SK-N-SH (cell line): ENCODE measurements around the gene PTPRJ. TPM values are rescaled to one million over a fixed set of nuclear protein-coding genes. Genes with fewer than 3 reads are reported as not detected.

Experiments used
- CTCF ChIA-PET: fragments of 300-600, 350-600 bp; formaldehyde crosslinking; extraction: SDS; loops from one replicate; lab custom pipeline; 2021; lab: Yijun Ruan, JAX
- POLR2A ChIA-PET: fragments of 350-600 bp; sonication (Branson Sonifier 250); formaldehyde crosslinking; extraction: SDS; loops from one replicate; lab custom pipeline; 2020; ENCODE audit warnings: antibody characterized with exemption, inconsistent platforms; lab: Yijun Ruan, JAX
- DNase-seq: peaks from one replicate; pipeline ENCODE4 v3.0.0; 2012
- H2AFZ ChIP-seq: fragments of 200-600 bp; sonication (generic); 2 replicates; pipeline ENCODE4 v1.8.1; 2016; ENCODE audit warnings: antibody characterized with exemption, mild to moderate bottlenecking, low read depth
- H3F3A ChIP-seq: fragments of 200-600 bp; sonication (generic); replicated peaks from 2 replicates; pipeline ENCODE3; 2016; ENCODE audit warnings: antibody characterized with exemption, mild to moderate bottlenecking; ENCODE audit not compliant: insufficient read depth
- H3K27ac ChIP-seq, 2 experiments: fragments of 200-500 bp in 1 of 2; fragments of 200-600 bp in 1 of 2; sonication (Bioruptor generic) in 1 of 2; sonication (generic), shearing (Covaris generic) in 1 of 2; 2 replicates each; pipeline versions ENCODE4 v1.5.1 to v1.6.1; 2014 to 2016; ENCODE audit warnings: low read depth in 2 of 2, inconsistent platforms in 1 of 2, low read length in 1 of 2, mild to moderate bottlenecking in 1 of 2, mixed read lengths in 1 of 2
- H3K27me3 ChIP-seq: fragments of 200-600 bp; sonication (generic), shearing (Covaris generic); 2 replicates; pipeline ENCODE4 v1.6.1; 2016; ENCODE audit warnings: mixed run types; ENCODE audit not compliant: insufficient read depth
- H3K36me3 ChIP-seq, 2 experiments: fragments of 200-500 bp in 1 of 2; fragments of 200-600 bp in 1 of 2; sonication (Bioruptor generic) in 1 of 2; sonication (generic) in 1 of 2; replicated peaks in 1 of 2; 2 replicates each; pipeline versions ENCODE3 to v1.5.1; 2014 to 2016; ENCODE audit warnings: low read length in 1 of 2, mild to moderate bottlenecking in 1 of 2; ENCODE audit not compliant: insufficient read depth in 2 of 2, control insufficient read depth in 1 of 2
- H3K4me1 ChIP-seq, 2 experiments: fragments of 200-500 bp in 1 of 2; fragments of 200-600 bp in 1 of 2; sonication (Bioruptor generic) in 1 of 2; sonication (generic), shearing (Covaris generic) in 1 of 2; 2 replicates each; pipeline versions ENCODE4 v1.5.1 to v1.6.1; 2014 to 2016; ENCODE audit warnings: low read depth in 1 of 2, low read length in 1 of 2, mixed run types in 1 of 2; ENCODE audit not compliant: insufficient read depth in 2 of 2, control insufficient read depth in 1 of 2
- H3K4me2 ChIP-seq: fragments of 200-600 bp; sonication (generic), shearing (Covaris generic); 2 replicates; pipeline ENCODE4 v1.6.1; 2017; ENCODE audit warnings: mixed run types
- H3K4me3 ChIP-seq, 2 experiments: fragments of 200-500 bp in 1 of 2; fragments of 200-600 bp in 1 of 2; sonication (Bioruptor generic) in 1 of 2; sonication (generic), shearing (Covaris generic) in 1 of 2; 2 replicates each; pipeline versions ENCODE4 v1.5.1 to v1.8.1; 2014 to 2016; ENCODE audit warnings: low read depth in 2 of 2, inconsistent platforms in 1 of 2, low read length in 1 of 2, mild to moderate bottlenecking in 1 of 2, mixed read lengths in 1 of 2, moderate library complexity in 1 of 2
- H3K79me2 ChIP-seq: fragments of 200-600 bp; sonication (generic); 2 replicates; pipeline ENCODE4 v1.8.1; 2017; ENCODE audit warnings: mild to moderate bottlenecking; ENCODE audit not compliant: insufficient read depth
- H3K9ac ChIP-seq: fragments of 200-600 bp; sonication (generic); 2 replicates; pipeline ENCODE4 v1.6.1; 2017; ENCODE audit warnings: mixed run types
- H3K9me2 ChIP-seq: fragments of 200-600 bp; sonication (generic); 2 replicates; pipeline ENCODE4 v1.6.1; 2017; ENCODE audit warnings: mixed run types
- H3K9me3 ChIP-seq: fragments of 200-600 bp; sonication (generic); 2 replicates; pipeline ENCODE4 v1.6.1; 2017; ENCODE audit warnings: mixed run types, mild to moderate bottlenecking, moderate library complexity
- H4K20me1 ChIP-seq: fragments of 200-600 bp; sonication (generic); 2 replicates; pipeline ENCODE4 v1.6.1; 2017; ENCODE audit warnings: mild to moderate bottlenecking, mixed run types; ENCODE audit not compliant: insufficient read depth
- CTCF ChIP-seq: fragments of 200-600 bp; sonication (generic); IDR thresholded peaks from 2 replicates; pipeline ENCODE4 v1.6.1; 2017; ENCODE audit warnings: antibody characterized with exemption, mild to moderate bottlenecking, moderate library complexity
- EZH2phosphoT487 ChIP-seq: fragments of 200-600 bp; sonication (generic); IDR thresholded peaks from 2 replicates; pipeline ENCODE4 v1.6.1; 2017; ENCODE audit warnings: low read depth, mixed run types, mild to moderate bottlenecking, antibody characterized with exemption, moderate library complexity, borderline replicate concordance
- JUND ChIP-seq: IDR thresholded peaks from 2 replicates; pipeline ENCODE4 v1.4.0; 2012
- MAX ChIP-seq: IDR thresholded peaks from 2 replicates; pipeline ENCODE4 v1.4.0; 2012; ENCODE audit warnings: low read depth
- MXI1 ChIP-seq: IDR thresholded peaks from 2 replicates; pipeline ENCODE4 v1.6.1; 2012; ENCODE audit warnings: mild to moderate bottlenecking, low read depth, low read length, improper control_type of control experiment
- NFIC ChIP-seq: IDR thresholded peaks from 2 replicates; pipeline ENCODE4 v1.4.0; 2012; ENCODE audit warnings: borderline replicate concordance
- PBX3 ChIP-seq: IDR thresholded peaks from 2 replicates; pipeline ENCODE4; 2012
- RAD21 ChIP-seq: IDR thresholded peaks from 2 replicates; pipeline ENCODE4 v1.6.1; 2012; ENCODE audit warnings: mild to moderate bottlenecking, low read length
- RCOR1 ChIP-seq: fragments of 150-350 bp; IDR thresholded peaks from 2 replicates; pipeline ENCODE4 v1.6.1; 2017; ENCODE audit warnings: antibody characterized with exemption, low read length
- TAF1 ChIP-seq: IDR thresholded peaks from 2 replicates; pipeline ENCODE4 v1.6.1; 2012; ENCODE audit warnings: low read depth, mild to moderate bottlenecking, low read length, moderate library complexity, borderline replicate concordance
- WGBS: methylation state at CpG from one replicate; pipeline ENCODE4 v1.1.6; 2017; ENCODE audit warnings: low lambda C conversion rate; 5-methylcytosine and 5-hydroxymethylcytosine counted together
- polyA plus RNA-seq, 3 experiments: library from polyadenylated mRNA; depleted of rRNA; stranded (reverse); fragments of >200 nt; gene quantifications; 2 replicates each; pipeline ENCODE4 v1.2.3, GENCODE V29; 2012

The PTPRJ gene
- polyA plus RNA-seq, 1 of the 3 experiments (the other 2 are of a cell fraction), result 4.5 TPM

DNA sequence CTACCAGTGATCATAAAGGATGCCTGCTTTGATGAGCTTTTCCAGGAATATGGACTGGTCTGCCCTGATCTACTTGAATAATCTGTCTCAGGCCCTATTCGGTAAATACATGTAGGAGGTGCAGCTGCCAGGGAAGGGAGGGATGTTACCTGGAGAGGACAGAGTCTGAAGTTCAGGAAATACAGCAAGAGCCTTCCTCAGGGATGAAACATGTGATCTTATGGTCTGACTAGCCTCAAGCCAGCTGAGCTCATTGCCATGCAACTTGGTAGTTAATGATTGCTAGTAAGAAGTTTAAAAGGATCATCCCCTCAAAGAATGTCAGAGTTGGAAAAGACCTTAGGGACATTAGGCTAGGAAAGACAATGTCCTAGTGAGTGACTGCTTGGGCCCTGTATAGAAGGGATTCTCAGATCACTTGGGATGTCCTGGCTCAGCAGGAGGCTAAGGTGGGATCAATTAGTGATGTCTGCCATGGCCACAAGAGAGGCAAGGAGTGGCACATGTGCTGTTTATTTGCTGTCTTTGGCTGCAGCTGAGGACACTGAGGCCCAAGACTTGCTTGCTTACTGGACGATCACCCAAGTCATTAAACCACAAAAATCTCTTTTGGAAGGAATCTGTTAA, 18.5 kb downstream of the PTPRJ start:
- TF ChIP-seq TAF1, result no peak
- no peak for TF ChIP-seq JUND
- TF ChIP-seq RAD21, result no peak
- no peak for TF ChIP-seq EZH2phosphoT487
- no peak for TF ChIP-seq RCOR1
- TF ChIP-seq NFIC, result no peak
- no peak for TF ChIP-seq PBX3
- Histone ChIP-seq H3K79me2 (peaks cover 92% of the 10 kb centered on the region), H3K9me2 (no peaks in the 10 kb centered on the region), H3K27me3 (no peaks in the 10 kb centered on the region), H3K4me3 (no peak overlapping the region), H3K9ac (no peak overlapping the region), H3F3A (peaks cover 18% of the 10 kb centered on the region), H3K4me2 (no peak overlapping the region), H3K9me3 (no peaks in the 10 kb centered on the region), H3K27ac (no peak overlapping the region), H2AFZ (no peak overlapping the region), H3K36me3 (no peaks in the 10 kb centered on the region), H3K4me1 (peaks cover 2 to 17% of the 10 kb centered on the region in 2 experiments; a peak in 2 of 4 replicates), H4K20me1 (no peaks in the 10 kb centered on the region)
- ChIA-PET CTCF (interaction anchor here (1.6 kb wide), 1 partner anchor 64 kb away, joined by 4 read pairs; no protein-coding TSS in a partner anchor), POLR2A (no interaction called here)
- 55% methylated on average over 2 of the region's 2 CpGs for WGBS
- no peak for DNase-seq

- no peaks in the 10 kb centered on the region for H4K20me1 ChIP-seq
- H3K27me3 ChIP-seq, result no peaks in the 10 kb centered on the region
- no peak overlapping the region for H3K4me2 ChIP-seq
- H3F3A ChIP-seq, result peaks cover 10% of the 10 kb centered on the region
- H2AFZ ChIP-seq, result no peak overlapping the region
- H3K9ac ChIP-seq, result no peak overlapping the region
- peaks cover 2 to 32% of the 10 kb centered on the region in 2 experiments; a peak in 2 of 4 replicates for H3K4me1 ChIP-seq
- DNase-seq, result no peak
- TF ChIP-seq MXI1 (no peak), CTCF (no peak), EZH2phosphoT487 (no peak), MAX (no peak)
- TF ChIP-seq, all 33 proteins: peak for 0
- WGBS, result 90% methylated on average over 5 of the region's 5 CpGs
- Histone ChIP-seq H3K4me3 (no peak overlapping the region), H3K27ac (no peak overlapping the region), H3K79me2 (peaks cover 93% of the 10 kb centered on the region), H3K36me3 (no peaks in the 10 kb centered on the region), H3K9me2 (no peaks in the 10 kb centered on the region), H3K9me3 (no peaks in the 10 kb centered on the region)
- ChIA-PET POLR2A (no interaction called here), CTCF (interaction anchor here (0.7 to 1.7 kb wide), 2 partner anchors 66 to 117 kb away, joined by 3 to 6 read pairs; no protein-coding TSS in a partner anchor)
Measured at GRCh38 chr11:48000432-48000831, 20.1 kb downstream of the PTPRJ start.
